OCI-LY1 (cell line): ENCODE data around the gene HOXA3.

Experiments used
- H2AFZ ChIP-seq: fragments of 200-600 bp; sonication (generic), shearing (Covaris generic); 2 replicates; pipeline ENCODE4 v1.6.0; 2014; ENCODE audit warnings: antibody characterized with exemption, mild to moderate bottlenecking, low read length
- H3F3A ChIP-seq: fragments of 200-600 bp; sonication (generic), shearing (Covaris generic); 2 replicates; pipeline ENCODE4 v1.6.0; 2014; ENCODE audit warnings: mild to moderate bottlenecking, antibody characterized with exemption, low read length, moderate library complexity; ENCODE audit not compliant: insufficient read depth
- H3K27ac ChIP-seq: fragments of 200-600 bp; sonication (generic); 2 replicates; pipeline ENCODE4 v1.5.1; 2014; ENCODE audit warnings: low read length, mixed run types, mild to moderate bottlenecking, low read depth; ENCODE audit not compliant: poor library complexity, severe bottlenecking
- H3K27me3 ChIP-seq: fragments of 200-600 bp; sonication (generic); 2 replicates; pipeline ENCODE4 v1.6.0; 2014; ENCODE audit warnings: antibody characterized with exemption, mild to moderate bottlenecking, low read length, moderate library complexity; ENCODE audit not compliant: insufficient read depth
- H3K36me3 ChIP-seq: fragments of 200-600 bp; sonication (generic); 2 replicates; pipeline ENCODE4 v1.6.1; 2014; ENCODE audit warnings: mild to moderate bottlenecking, antibody characterized with exemption, low read length, moderate library complexity, mixed read lengths; ENCODE audit not compliant: insufficient read depth
- H3K4me1 ChIP-seq: fragments of 200-600 bp; sonication (generic); 2 replicates; pipeline ENCODE4 v1.5.1; 2014; ENCODE audit warnings: mild to moderate bottlenecking, low read length, moderate library complexity; ENCODE audit not compliant: insufficient read depth, severe bottlenecking
- H3K4me2 ChIP-seq: fragments of 200-600 bp; sonication (generic), shearing (Covaris generic); 2 replicates; pipeline ENCODE4 v1.6.1; 2014; ENCODE audit warnings: low read length
- H3K4me3 ChIP-seq: fragments of 200-600 bp; sonication (generic); 2 replicates; pipeline ENCODE4 v1.5.1; 2014; ENCODE audit warnings: low read length, low read depth, mild to moderate bottlenecking, mixed read lengths; ENCODE audit not compliant: poor library complexity, severe bottlenecking
- H3K79me2 ChIP-seq: fragments of 200-600 bp; shearing (Covaris generic); 2 replicates; pipeline ENCODE4 v1.6.1; 2016; ENCODE audit warnings: mixed run types, low read length, mixed read lengths; ENCODE audit not compliant: insufficient read depth
- H3K9ac ChIP-seq: fragments of 200-600 bp; sonication (generic), shearing (Covaris generic); 2 replicates; pipeline ENCODE4 v1.6.1; 2014; ENCODE audit warnings: mild to moderate bottlenecking, low read length, mixed read lengths
- H3K9me2 ChIP-seq: fragments of 200-600 bp; sonication (generic), shearing (Covaris generic); 2 replicates; pipeline ENCODE4 v1.6.1; 2014; ENCODE audit warnings: low read depth, mild to moderate bottlenecking, low read length, mixed read lengths
- H3K9me3 ChIP-seq: fragments of 200-600 bp; shearing (Covaris generic); 2 replicates; pipeline ENCODE4 v1.6.1; 2014; ENCODE audit warnings: low read length, mixed read lengths
- H4K20me1 ChIP-seq: fragments of 200-600 bp; sonication (generic), shearing (Covaris generic); 2 replicates; pipeline ENCODE4 v1.6.0; 2016; ENCODE audit warnings: mild to moderate bottlenecking, low read length; ENCODE audit not compliant: insufficient read depth
- EZH2 ChIP-seq: fragments of 200-600 bp; sonication (generic), shearing (Covaris generic); IDR thresholded peaks from 2 replicates; pipeline ENCODE4 v1.8.0; 2017; ENCODE audit warnings: borderline replicate concordance, mixed run types, mild to moderate bottlenecking, antibody characterized with exemption, low read length, moderate library complexity, mixed read lengths
- TF ChIP-seq, protein P1 (sequence below): fragments of 200-600 bp; sonication (generic), shearing (Covaris generic); IDR thresholded peaks from 2 replicates; pipeline ENCODE4 v1.5.1; 2017; ENCODE audit warnings: mild to moderate bottlenecking, antibody characterized with exemption, low read length, moderate library complexity, mixed read lengths

The HOXA3 gene

DNA sequence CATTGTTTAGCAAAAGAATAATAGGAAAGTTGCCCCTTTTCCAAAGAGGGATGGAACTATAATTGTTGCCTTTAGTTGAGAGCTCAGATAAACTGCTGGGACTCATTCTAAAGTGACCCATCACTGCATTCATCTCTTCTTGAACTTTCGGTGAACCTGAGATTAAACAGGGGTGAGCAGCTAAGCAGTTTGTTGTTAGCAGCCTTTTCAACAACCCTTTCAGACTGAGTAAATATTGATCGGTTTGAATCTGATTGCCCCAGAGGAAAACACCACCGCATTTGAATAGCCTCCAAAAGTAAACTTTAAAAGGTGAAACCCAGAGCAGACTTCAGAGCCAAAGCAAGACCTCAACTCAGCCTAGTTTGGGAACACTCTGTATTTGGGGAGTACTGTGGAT is 61.3 kb downstream of the HOXA3 start:
- Histone ChIP-seq H2AFZ (no peak overlapping the region), H3K4me3 (no peak overlapping the region), H3F3A (no peaks in the 10 kb centered on the region), H3K4me1 (peaks cover 8% of the 10 kb centered on the region), H3K9me2 (no peaks in the 10 kb centered on the region), H3K9ac (no peak overlapping the region), H3K27me3 (no peaks in the 10 kb centered on the region; the same call in 1 of the 2 replicates), H3K27ac (no peak overlapping the region), H3K4me2 (no peak overlapping the region), H3K79me2 (no peaks in the 10 kb centered on the region), H4K20me1 (no peaks in the 10 kb centered on the region), H3K9me3 (no peaks in the 10 kb centered on the region; the same call in 1 of the 2 replicates), H3K36me3 (no peaks in the 10 kb centered on the region)
- TF ChIP-seq, protein P1, sequence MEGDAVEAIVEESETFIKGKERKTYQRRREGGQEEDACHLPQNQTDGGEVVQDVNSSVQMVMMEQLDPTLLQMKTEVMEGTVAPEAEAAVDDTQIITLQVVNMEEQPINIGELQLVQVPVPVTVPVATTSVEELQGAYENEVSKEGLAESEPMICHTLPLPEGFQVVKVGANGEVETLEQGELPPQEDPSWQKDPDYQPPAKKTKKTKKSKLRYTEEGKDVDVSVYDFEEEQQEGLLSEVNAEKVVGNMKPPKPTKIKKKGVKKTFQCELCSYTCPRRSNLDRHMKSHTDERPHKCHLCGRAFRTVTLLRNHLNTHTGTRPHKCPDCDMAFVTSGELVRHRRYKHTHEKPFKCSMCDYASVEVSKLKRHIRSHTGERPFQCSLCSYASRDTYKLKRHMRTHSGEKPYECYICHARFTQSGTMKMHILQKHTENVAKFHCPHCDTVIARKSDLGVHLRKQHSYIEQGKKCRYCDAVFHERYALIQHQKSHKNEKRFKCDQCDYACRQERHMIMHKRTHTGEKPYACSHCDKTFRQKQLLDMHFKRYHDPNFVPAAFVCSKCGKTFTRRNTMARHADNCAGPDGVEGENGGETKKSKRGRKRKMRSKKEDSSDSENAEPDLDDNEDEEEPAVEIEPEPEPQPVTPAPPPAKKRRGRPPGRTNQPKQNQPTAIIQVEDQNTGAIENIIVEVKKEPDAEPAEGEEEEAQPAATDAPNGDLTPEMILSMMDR: no peak

DNA sequence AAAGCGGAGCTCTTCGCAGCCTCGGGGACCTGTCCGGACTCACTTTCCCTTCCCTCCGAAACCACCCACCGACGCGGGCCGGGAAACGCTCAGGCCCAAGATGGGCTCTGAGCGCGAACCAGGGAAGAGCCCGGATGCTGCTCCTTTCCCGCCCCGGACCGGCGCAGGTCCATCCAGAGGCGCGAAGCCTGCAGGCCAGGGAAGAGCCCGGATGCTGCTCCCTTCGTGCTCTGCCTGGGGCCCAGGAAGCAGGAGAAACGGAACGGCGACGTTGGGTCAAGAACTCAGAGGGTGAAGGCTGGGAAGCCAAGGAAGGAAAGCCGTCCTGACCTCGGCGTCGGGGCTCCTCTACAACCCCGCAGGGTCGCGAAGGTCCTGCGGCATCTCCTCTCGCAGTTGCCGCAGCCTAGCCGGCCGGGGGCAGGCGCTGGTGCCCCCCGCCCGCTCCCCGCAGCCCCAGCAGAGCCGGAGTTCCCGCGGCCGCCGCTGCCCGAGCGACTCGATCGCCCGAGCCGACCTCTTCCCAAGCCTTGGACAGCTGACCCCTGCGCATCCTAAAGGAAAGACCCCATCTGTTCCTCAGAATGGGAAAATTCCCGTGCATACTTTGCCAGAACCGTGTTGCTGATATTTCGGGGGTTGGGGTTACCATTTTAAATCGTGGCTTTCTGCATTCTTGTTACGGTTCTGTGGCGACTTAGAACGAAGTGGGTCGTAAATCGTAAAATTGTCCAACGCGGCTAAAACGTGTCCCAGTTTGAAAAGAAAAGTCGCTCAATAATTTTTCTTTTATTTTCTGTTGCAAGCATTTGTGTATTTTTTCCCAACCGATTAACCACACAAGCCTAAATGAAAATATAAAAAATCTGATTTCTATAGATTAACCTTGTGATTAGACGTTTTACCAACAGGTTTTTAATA is 64.1 kb downstream of the HOXA3 start:
- no peaks in the 10 kb centered on the region for H4K20me1 ChIP-seq
- no peaks in the 10 kb centered on the region; the same call in 1 of the 2 replicates for H3K27me3 ChIP-seq
- no peak overlapping the region for H3K9ac ChIP-seq
- no peak overlapping the region for H3K4me3 ChIP-seq
- no peaks in the 10 kb centered on the region for H3F3A ChIP-seq
- no peak overlapping the region for H3K27ac ChIP-seq
- no peaks in the 10 kb centered on the region; the same call in 1 of the 2 replicates for H3K9me3 ChIP-seq
- H3K4me1 ChIP-seq: no peaks in the 10 kb centered on the region
- no peaks in the 10 kb centered on the region for H3K79me2 ChIP-seq
- no peaks in the 10 kb centered on the region for H3K36me3 ChIP-seq
- no peak overlapping the region for H3K4me2 ChIP-seq
- no peaks in the 10 kb centered on the region for H3K9me2 ChIP-seq
- no peak overlapping the region for H2AFZ ChIP-seq
- no peak for TF ChIP-seq EZH2
- TF ChIP-seq, protein P1: no peak

DNA sequence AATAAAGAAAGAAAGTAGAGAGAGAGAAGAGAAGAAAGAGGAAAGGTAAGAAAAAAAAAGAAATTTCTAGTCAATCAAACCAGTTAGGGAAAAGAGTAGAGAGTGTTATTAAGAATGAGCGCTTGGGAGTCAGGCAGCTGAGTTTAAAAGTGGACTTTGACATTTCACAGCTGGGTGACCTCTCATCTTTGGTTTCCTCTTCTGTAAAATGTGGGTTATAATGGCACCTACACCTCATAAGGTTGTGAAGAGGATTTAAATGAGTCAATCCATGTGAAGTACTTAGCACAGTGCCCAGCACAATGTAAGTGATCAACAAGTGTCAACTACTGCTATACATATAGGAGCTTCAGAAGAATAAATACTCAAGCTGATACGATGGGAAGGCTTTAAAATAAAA is 68.7 kb downstream of the HOXA3 start:
- Histone ChIP-seq H3F3A (no peaks in the 10 kb centered on the region), H3K9me3 (no peaks in the 10 kb centered on the region; the same call in 1 of the 2 replicates), H4K20me1 (no peaks in the 10 kb centered on the region), H3K4me1 (no peaks in the 10 kb centered on the region), H3K9me2 (no peaks in the 10 kb centered on the region), H3K9ac (no peak overlapping the region), H3K4me3 (no peak overlapping the region), H3K27ac (no peak overlapping the region), H3K36me3 (no peaks in the 10 kb centered on the region), H3K79me2 (no peaks in the 10 kb centered on the region), H3K27me3 (no peaks in the 10 kb centered on the region; the same call in 1 of the 2 replicates), H2AFZ (no peak overlapping the region), H3K4me2 (no peak overlapping the region)
- no peak for TF ChIP-seq EZH2

DNA sequence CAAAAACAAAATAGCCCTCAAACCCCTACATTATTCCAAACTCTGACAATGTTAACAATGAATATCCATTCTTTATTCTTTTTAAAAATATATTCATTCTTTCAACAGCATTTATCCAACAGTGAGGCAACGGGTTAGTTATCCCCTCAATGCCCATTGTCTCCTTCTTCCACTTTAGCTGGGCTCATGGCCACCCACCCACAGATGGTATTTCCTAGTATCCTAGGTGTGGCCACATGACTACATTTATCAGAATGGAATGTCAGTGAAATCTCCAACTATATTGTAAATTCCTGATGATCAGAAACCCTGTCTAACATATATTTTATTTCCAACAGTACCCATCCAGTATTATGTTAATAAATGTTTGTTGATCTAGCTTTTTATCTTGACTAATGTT is 70.2 kb downstream of the HOXA3 start:
- TF ChIP-seq, protein P1: no peak
- TF ChIP-seq EZH2: no peak

More for the DNA sequence above, 70.2 kb downstream of the HOXA3 start:
- Histone ChIP-seq H4K20me1 (no peaks in the 10 kb centered on the region), H3K9me3 (no peaks in the 10 kb centered on the region), H3K27ac (no peak overlapping the region), H3K79me2 (no peaks in the 10 kb centered on the region), H3K27me3 (no peaks in the 10 kb centered on the region), H2AFZ (no peak overlapping the region), H3K4me2 (no peak overlapping the region), H3F3A (no peaks in the 10 kb centered on the region), H3K4me3 (no peak overlapping the region), H3K4me1 (no peaks in the 10 kb centered on the region), H3K9me2 (no peaks in the 10 kb centered on the region), H3K36me3 (no peaks in the 10 kb centered on the region), H3K9ac (no peak overlapping the region)
